Activated T-helper 1 cell treated with anti-CD3 and anti-CD28 coated beads, Interleukin-2, amount 50 U/mL, for 16 hours (primary cell): ENCODE data around the gene SLC25A21.
"Not testable (repeated sequence)": the region's sequence is repeated elsewhere in the genome, so short reads cannot be mapped to it uniquely, and the experiment has no call there.

Source experiments
- DNase-seq, 2 donors: peaks; one replicate each; pipeline ENCODE4 v3.0.0-alpha.2; 2020; ENCODE audit warnings: low read depth in 1 of 2, low spot score in 1 of 2

The SLC25A21 gene

DNA sequence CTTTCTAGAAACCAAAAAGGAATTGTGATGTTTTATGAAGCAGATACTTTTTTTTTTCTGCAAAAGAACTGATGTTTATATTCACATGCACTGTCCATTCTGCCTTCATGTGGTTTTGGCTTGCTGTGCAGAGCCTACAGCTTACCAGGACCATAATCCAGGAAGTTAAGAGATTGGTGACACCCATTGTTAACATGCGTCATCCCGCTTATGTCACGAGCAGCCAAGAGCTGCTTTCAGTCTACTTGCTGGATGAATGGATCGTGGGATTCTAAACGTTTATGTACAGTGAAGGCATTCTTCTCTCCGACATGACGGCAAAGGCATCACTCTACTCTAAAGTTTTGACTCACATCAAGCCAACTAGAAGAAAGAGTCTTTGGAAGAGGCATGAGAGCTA lies 434.1 kb downstream of the SLC25A21 start:
- DNase-seq = no peak

DNA sequence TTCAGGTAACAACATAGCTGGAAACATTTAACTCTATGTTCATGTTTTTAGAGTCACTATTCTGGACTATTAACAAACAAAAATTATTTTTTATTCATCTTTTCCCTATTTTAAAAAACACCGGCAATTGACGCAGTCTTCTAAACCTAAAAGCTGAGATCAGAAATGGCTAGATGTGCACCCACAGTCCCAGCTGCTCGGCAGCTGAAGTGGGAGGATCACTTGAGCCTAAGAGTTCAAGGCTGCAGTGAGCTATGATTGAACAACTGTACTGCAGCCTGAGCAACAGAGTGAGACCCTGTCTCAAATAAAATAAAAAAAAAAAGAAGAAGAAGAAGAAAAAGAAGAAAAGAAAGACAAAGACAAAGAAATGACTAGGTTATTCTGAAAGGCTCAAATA lies 446.3 kb downstream of the SLC25A21 start:
- no peak for DNase-seq

DNA sequence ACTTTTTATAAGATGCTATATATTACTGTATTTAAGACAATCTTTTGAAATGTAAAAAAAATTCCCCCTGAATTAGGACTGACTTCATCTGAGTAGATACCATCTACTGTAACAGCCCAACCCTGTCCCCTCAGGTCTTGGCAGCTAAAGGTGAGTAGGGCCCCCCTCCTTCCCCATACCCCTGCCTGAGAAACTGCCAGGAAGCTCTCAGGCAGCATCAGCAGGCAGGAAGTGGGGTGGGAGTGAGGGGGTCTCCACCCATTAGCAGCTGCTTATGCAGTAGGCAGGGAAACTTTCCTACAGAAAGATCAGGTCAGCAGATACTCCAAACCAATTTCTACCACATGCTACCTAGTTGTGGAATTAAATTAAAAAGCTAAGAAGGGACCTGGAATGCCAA lies 448.2 kb downstream of the SLC25A21 start:
- DNase-seq = no peak

DNA sequence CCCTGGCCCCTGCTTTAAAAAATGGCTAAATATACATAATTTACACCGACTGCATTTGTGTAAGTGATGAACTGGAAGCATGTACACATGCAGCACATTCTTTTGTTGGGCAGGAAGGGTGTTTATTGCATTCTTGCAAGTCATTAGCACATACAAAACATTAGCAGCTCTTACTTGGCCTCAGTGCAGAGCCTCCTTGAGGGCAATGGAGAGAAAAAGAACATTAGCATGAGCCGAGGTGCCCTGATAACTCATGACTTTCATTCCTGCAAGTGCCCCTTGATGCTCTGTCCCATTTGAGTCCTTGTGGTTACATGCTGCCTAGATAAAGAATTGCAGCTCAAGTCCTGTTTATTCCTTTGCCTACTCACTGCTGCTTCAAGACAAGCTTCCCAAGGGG lies 448.9 kb downstream of the SLC25A21 start:
- no peak for DNase-seq

DNA sequence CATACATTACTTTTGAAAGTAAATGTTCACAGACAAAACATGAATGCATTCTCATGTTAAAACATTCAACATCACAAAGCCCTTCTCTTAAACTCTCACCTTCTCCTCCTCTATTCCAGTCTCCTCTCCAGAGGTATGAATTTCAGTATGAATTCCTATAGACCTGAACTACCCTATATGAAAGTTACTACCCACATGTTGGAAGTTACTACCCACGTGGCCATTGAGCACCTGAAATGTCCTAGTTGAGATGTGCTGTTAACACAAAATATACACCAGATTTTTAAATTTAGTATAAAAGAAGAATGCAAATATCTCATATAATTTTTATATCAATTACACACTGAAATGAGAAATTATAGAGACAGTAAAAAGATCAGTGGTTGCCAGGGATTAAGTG lies 450.5 kb downstream of the SLC25A21 start:
- DNase-seq = no peak

DNA sequence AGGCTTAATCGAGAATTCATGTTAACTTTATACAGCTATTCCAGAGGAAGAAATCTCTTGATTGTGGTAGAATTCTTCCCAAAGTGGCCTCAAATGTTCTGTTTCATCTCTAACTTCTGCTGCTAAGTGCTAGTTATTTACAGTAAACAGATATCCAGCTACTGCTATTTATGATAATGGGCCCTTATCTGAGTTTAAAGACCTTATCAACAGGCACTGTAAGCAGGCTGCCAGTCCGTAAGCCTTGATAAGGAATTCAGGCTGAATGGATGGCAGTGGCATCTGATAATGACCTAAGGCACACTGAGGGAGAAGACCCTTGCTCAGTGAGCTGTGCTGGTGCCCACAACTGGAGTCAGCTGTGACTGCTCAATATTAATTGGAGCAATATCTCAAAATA lies 451.7 kb downstream of the SLC25A21 start:
- no peak for DNase-seq

DNA sequence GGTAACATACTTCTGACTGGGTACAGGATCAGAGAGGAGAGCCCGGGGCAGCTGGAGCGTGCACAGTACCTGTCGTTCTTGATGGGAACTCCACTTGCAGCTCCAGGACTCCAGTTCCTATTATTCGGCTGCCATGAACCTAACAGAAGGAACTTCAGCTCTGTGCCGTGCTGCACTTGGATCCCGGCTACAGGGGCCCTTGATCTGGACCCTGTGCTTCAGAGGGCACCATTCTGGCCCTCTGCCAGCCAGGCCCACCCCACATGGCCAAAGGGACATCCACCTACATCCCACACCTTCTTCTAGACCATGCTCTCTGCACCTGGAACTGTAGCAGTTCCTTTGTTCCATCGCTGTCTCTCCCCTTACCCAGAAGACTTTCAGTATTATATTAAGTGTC lies 452.6 kb downstream of the SLC25A21 start:
- no peak for DNase-seq

DNA sequence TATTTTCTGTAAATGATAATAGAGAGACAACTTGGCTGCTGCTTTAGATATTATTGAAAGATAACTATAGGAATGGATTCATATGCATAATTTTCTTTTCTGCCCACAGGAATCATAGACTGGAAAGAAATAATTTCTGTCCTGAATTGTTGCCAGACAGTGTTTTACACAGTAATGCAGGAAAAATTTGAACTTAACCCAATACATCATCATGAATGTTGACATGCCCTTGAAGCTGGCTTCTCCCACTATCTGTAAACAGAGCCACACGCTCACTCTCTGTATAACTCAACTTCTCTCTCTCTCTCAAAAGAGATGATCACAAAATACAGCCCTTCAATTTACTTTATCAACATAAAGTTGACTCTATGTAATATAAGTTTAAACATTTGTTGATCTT lies 454.2 kb downstream of the SLC25A21 start:
- DNase-seq = no peak

DNA sequence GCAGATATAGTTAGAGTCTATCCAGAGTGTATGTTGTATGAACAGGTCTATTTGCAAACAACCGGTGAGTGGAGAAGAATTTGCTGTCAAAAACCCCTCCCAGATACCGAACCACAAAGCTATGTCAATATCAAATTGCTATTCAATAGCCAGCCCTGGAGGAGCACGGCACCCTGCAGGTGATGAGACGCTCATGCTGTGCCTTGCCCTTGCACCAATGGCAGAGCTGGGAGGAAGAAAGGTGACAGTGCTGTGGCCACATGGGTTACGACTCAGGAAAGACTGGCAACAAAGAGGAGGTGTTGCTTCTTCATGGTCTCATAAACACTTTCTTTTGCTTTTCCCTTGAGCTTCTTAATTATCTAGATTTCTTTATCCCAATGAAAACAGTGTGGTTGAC lies 455.0 kb downstream of the SLC25A21 start:
- no peak for DNase-seq

DNA sequence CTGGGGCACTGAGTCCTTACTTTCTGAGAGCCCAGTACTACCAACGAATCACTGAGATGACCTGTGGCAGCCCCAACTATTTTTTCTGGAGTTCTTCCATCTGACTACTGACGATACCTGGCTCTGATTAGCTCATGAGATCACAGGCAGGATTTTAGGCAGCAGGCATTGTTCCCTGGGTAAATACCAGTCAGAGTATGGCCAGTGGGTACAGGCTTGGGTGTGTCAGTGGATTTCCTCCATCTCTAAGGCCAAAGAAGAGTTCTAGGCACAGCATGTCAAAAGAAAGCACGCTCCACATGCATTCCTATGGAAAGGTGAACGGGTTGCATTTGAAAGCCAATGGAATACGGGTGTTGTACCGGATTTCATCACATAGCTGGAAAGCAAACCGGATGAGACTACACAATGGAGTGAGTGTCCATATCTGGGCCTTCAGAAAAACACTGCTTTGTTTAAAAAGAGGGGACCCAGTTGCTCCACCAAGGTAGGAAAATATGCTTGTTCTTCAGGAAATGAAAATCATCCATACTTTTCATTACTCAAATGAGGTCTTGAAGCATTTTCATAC lies 455.7 kb downstream of the SLC25A21 start:
- DNase-seq = no peak

DNA sequence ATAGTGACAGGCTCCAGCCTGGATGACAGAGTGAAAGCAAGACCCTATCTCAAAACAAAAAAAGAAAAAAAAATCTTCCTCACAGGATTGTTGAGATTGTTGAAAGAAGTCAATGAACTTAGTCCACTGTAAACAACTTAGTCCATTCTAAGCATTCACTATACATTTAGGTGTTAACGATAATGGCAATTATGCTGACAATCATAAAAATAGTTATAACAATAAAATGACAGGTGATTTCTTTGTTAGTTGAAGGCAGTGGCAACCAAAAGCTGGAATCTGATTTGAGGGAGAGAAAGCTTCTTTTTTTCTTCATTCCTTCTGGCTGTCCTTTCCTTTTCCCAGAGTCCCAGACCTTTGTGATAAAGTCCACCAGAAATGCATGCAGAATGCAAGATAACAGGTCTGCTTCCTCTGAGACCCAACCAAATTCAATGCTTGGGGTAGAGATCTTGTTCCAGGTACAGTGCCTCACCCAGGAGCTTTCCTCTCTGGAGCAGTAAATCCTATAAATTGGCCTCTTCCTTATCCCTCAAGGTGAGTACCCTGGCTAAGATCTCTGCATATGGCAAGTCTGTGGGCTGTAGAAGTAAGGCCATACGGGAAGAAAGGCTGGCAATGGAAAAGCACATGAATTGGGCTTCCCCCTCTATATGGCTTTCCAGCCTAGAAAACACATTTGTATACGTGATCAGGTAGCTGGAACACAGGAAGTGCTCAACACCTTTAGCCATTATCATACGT lies 458.3 kb downstream of the SLC25A21 start:
- no peak for DNase-seq

DNA sequence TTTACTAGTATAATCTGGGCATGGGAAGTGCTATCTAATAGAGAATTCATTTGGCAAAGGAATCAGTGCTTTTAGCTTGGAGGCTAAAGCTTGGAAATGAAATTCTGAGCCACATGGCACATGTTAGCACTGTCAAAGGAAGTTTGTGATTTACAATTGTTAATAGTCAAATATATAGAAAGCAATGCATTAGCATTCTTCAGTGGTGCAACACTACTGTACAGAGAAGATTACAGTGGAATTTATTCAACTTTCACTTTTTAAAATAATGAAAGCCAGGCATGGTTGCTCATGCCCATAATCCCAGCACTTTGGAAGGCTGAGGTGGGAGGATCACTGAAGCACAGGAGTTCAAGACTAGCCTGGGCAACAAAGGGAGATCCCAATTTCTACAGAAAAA lies 464.8 kb downstream of the SLC25A21 start:
- DNase-seq = no peak

DNA sequence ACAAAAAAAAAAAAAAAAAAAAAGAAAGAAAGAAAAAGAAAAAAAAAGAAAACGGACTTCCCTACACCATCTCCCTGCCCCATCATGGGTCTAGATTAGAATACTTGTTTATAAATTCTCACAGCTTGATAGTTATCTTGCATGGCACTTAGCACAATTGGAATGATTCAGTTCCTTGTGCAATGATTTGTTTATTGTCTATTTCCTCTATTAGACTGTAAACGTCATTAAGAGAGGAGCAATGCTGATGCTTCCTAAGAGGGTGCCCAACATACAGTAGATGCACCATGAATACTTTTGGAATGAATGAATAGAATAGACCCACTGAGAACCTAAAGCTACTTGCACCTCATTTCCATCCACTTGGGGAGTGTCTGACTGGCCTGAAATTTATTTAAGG lies 469.9 kb downstream of the SLC25A21 start:
- no peak for DNase-seq

DNA sequence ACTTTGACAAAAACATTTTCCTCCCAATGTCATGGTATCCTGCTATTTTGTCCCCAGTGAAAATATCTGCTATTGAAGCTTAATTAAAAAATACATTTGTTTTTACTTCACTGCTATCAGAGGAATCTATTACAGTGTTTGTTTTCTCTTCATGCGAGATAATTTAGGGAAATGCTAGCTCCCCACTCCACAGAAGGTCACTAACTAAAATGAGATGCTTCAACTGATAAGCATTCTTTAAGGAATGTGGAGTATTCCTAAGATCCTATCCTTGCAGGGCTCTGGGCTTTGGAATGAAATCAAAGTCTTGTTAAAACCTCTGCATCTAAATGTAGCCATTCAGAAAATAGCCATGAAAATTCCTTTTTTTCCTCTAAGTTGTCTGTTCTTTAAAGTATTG lies 471.3 kb downstream of the SLC25A21 start:
- no peak for DNase-seq

DNA sequence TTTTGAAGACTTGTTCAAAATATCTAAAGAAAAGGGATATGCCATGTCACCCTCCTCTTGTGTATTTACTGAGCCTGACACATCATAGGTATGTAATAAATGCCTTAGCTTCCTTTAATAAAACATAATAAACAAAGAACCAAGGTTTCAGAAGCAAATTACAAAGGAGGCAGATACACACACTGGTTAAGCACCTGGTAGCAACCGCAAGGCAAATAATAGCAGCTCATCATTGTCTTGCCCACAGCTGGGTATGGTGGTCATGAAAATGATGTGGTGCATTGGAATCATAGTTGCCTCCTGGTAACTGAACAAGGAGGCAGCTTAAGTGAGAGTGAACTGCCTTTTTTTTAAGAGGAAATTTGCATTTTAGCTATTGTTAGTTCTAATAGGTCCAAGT lies 471.8 kb downstream of the SLC25A21 start:
- no peak for DNase-seq

DNA sequence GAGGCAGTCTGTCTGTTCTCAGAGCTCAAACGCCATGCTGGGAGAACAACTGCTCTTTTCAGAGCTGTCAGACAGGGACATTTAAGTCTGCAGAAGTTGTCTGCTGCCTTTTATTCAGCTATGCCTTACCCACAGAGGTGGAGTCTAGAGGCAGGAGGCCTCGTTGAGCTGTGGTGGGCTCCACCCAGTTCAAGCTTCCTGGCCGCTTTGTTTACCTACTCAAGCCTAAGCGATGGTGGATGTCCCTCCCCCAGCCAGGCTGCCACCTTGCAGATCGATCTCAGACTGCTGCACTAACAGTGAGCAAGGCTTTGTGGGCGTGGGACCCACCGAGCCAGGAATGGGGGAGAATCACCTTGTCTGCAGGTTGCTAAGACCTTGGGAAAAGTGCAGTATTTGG lies 473.0 kb downstream of the SLC25A21 start:
- DNase-seq = not testable (repeated sequence)

DNA sequence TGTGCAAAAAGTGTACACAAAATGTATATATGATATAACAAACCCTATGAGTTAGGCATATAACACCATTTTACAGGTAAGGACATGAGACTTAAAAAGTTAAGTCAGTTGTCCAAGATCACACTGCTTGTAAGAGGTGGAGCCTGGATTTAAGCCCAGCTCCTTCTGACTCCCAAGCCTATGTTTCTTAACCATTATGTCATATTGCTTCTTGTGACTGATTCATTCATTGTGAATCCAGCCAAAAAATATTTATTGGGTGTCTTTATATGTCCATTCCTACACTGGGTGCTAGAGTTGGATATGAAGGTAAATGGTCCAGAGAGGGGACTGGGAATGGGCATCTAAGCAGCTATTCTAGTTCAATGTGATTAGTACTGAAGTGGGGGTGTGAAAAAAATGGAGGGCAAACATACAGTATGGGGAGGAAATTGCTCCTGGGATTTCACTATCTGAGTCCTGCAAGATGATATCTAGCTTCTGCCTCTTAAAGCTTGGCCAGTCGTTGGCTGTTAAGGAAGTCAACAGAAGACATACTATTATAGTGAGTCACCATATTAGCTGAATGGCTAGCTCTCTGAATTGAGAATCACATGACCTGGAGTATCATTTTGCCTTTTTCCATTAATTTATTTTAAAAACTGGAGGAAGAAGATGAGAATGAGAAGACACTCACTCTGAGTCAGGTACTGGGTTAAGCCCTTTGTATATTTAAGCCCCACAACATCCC lies 481.9 kb downstream of the SLC25A21 start:
- no peak for DNase-seq

DNA sequence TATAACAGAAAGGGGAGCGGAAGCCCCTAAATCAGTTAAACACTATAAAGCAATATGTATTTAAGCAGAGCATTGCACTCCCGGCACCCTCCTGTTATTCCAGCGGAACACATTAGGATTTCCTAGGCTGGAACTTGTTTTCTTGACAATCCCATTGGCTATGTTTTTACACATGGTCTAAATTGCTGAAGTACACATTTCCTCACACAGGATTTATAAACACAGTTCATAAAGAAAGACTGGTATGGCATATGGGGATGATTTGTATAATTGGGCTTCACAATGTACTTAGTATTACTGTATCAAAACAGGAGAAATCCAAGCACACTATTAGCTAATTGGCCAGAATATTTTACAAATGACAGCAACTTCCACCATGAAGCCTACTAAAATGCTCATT lies 487.5 kb downstream of the SLC25A21 start:
- no peak for DNase-seq

DNA sequence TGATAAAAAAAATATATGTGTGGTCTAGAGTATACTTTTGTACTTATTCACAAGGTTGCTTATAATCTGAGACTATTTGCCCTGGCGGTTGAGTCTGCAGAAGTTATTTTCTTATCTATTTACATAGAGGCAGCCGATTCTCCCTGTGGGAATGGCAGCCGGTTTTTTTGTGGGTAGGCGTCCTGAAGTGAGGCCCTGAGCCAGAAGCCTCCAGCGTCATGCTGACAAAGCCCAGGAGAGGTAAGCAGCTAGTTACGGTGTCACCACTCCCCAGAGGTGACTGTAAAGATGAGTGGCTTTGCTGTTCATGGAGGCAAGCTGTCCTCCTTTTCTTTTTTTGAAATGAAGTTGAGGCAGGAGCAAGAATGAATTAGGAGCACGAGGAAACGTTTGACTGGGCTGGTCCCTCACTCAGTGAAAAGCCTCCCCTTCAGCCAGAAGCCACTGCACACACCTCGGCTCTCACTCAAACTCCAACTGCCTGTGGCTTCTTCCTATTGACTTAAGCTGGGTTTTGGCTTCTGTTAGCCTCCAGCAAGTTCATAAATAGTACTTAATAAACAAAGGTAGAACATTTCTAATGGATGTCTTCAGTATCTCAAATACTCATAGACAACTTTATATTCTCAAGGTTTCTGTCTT lies 489.2 kb downstream of the SLC25A21 start:
- no peak for DNase-seq

DNA sequence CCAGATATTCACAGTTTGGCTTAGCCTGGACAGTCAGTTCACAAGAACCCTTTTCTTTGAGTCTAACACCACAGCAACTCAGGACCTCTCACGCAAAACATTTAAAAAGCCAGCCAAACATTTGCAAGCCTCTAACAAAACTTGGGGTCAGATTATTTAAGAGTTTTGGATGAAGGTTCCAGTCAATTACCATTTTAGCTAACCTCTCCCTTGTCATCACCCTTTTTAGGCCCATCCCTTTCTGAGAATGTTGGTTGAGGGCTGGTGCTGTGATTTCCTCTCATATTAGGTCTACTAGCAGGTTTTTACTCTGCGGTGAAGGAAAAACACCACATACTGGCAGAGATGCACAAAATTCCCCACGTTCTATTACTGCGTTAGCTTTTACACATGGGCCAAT lies 490.1 kb downstream of the SLC25A21 start:
- no peak for DNase-seq

DNA sequence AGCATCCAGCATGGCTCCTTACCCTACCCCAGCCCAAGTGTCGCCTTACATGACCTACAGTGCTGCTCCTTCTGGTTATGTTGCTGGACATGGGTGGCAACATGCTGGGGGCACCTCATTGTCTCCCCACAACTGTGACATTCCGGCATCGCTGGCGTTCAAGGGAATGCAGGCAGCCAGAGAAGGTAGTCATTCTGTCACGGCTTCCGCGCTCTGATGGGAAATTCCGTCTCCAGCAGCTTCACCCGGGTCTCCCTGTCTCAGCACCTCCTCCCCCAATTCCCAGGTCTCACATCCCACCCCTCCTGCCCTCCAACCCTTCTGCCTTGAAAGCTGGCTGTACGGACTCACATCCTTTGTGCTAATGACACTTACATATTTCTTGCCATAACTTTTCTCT lies 496.2 kb downstream of the SLC25A21 start:
- no peak for DNase-seq

DNA sequence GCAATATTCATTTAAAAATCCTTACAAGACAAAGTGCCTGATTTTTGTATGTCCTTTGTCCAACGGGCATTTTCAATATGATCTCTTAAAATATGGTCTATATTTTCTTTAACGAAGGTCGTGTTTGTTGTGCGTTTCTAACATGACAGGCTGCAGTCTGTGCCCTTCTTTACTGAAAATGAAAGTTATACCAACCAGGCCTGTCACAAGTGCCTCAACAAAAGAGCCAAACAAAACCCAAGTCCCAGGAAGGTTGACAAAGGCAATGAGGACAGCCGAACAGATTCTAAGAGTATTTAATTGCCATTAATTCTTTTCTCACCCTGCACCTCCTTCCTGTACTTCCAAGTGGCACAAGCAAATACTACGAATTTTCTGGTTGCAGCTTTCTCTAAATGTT lies 496.8 kb downstream of the SLC25A21 start:
- no peak for DNase-seq
